GM12892 (cell line): ENCODE results near the gene TEX10.
"Not testable (repeated sequence)": the region's sequence is repeated elsewhere in the genome, so short reads cannot be mapped to it uniquely, and the experiment has no call there.

Experiments used
- DNase-seq: peaks from one replicate; pipeline ENCODE4 v3.0.0; 2011; ENCODE audit not compliant: insufficient read length
- FAIRE-seq: peaks from 2 replicates; lab custom pipeline; 2011; peaks lifted over from hg19 to GRCh38; lab: Jason Lieb, UNC
- POLR2A ChIP-seq: IDR thresholded peaks from 2 replicates; pipeline ENCODE4 v1.6.1; 2011; ENCODE audit warnings: low read depth, low read length, control low read depth
- POLR2AphosphoS5 ChIP-seq: IDR thresholded peaks from 2 replicates; pipeline ENCODE4 v1.6.1; 2011; ENCODE audit warnings: low read depth, low read length, control low read depth
- TAF1 ChIP-seq: IDR thresholded peaks from 2 replicates; pipeline ENCODE4 v1.6.1; 2011; ENCODE audit warnings: low read depth, mild to moderate bottlenecking, control low read depth, low read length, borderline replicate concordance

The TEX10 gene

GRCh38 chr9:100341889-100342288, 10.9 kb downstream of the TEX10 start:
- TF ChIP-seq POLR2A (no peak), POLR2AphosphoS5 (no peak), TAF1 (no peak)
- FAIRE-seq = no peak

GRCh38 chr9:100340224-100340623, 12.5 kb downstream of the TEX10 start:
- TF ChIP-seq TAF1 (no peak), POLR2A (no peak), POLR2AphosphoS5 (no peak)
- DNase-seq (no peak), FAIRE-seq (no peak)

More at GRCh38 chr9:100341889-100342288, 10.9 kb downstream of the TEX10 start:
- no peak for DNase-seq

DNA sequence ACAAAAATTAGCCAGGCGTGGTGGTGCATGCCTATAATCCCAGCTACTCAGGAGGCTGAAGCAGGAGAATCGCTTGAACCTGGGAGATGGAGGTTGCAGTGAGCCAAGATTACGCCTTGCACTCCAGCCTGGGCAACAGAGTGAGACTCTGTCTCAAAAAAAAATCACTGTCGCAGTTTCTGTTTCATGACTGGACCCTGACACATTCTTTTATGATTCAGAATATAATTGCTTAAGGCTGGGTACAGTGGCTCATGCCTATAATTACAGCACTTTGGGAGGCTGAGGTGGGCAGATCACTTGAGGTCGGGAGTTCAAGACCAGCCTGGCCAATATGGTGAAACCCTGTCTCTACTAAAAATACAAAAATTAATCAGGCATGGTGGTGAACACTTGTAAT, 14.0 kb downstream of the TEX10 start:
- DNase-seq, FAIRE-seq: not testable (repeated sequence)

- no peak for FAIRE-seq
- TF ChIP-seq TAF1 (no peak), POLR2AphosphoS5 (no peak), POLR2A (no peak)
- DNase-seq = no peak
Observed at GRCh38 chr9:100324594-100325200, 28.0 kb downstream of the TEX10 start.

DNA sequence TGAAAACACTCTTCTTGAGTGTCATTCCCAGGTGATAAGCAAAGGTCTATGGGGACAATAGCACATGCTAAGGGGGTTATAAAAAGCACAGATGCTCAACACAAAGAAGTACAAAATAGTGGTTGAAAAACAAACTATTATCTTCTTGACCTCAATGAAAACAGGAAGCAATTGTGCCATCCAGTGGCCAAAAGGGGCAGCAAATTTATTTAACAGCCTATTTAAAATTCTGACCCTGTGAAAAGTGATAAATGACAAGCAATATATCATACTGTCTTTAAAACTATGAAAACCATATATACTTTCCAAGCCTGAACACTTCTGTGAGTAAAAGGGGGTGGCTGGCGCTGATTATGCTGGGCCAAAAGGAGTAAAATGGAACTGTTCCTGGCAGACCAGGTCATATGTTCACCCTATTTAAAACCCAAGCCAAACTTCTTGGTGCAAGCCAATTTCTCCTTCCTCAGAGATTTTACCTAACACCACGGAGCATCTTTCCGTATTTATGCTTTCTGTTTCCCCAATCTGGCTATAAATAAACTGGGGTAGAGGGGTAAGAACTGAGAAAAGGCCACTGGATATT, 29.7 kb downstream of the TEX10 start:
- DNase-seq (no peak), FAIRE-seq (peak; percentile 67)
- TF ChIP-seq POLR2AphosphoS5 (no peak), TAF1 (no peak), POLR2A (no peak)

- DNase-seq (no peak), FAIRE-seq (peak; percentile 24)
- TF ChIP-seq TAF1 (no peak), POLR2A (no peak), POLR2AphosphoS5 (no peak)
Observed at GRCh38 chr9:100317706-100318105, 35.0 kb downstream of the TEX10 start.

DNA sequence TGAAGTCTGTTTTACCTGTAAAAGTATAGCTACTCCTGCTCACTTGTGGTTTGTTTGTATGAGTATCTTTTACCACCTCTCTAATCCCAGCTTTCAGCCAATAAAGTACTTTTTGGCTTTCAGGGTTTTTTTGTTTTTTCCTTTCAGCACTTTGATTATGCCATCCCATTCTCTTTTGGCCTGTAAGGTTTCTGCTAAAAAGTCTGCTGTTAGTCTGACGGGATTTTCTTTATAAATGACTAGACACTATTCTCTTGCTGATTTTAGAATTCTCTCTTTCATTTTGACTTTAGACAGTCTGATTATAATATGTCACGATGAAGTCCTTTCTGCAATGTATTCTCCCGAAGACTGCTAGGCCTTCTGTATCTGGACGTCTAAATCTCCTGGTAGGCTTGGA, 37.2 kb downstream of the TEX10 start:
- FAIRE-seq (no peak), DNase-seq (no peak)
- TF ChIP-seq TAF1 (no peak), POLR2AphosphoS5 (no peak), POLR2A (no peak)

DNA sequence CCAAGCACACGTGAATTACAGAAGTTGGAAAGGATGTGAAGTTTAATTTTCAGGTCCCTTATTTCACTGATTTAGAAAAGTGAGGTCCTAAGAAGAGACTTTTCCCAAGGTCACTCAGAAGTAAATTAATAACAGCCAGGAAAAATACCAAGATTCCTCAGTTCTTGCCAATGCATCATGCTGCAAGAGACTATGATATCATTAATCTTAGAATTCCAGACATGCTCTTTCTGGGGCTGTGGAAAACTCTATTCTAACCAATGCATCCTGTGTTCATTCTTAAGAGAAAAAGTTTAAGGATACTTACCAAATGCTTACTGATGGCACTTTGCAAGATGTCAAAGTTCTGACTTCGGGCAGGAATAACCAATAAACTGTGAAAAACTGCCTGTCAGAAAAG, 42.8 kb downstream of the TEX10 start:
- no peak for TF ChIP-seq POLR2AphosphoS5
- TF ChIP-seq TAF1 = no peak
- no peak for TF ChIP-seq POLR2A
- FAIRE-seq = no peak

DNA sequence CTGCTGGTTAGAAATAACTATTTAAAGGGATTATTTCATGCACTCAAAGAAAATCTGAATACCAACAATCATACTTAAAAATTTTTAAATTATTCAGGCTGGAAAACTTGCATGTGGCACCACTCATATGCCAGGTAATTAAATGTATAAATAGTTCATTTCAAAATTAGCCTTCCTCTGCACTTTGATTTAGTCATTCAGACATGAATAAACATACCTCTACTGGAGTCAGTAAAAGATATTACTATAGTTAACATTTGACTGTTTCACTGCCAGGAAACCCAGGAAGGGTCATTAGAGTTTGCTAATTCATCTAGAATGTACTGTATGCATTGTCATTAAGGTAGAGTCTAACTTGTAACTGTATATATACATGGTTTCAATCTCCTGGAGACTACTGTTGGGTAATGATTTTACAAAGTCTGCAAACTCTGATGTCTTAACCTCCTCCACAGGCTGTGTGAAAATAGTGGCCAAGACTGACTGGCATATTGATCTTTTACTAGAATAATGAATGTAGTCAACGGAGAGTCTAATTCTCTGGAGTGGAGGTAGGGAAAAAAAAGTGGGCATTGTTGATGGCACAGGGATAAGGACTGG, 43.7 kb downstream of the TEX10 start:
- FAIRE-seq (no peak), DNase-seq (no peak)
- no peak for TF ChIP-seq POLR2A
- no peak for TF ChIP-seq POLR2AphosphoS5
- no peak for TF ChIP-seq TAF1

More for the DNA sequence above, 42.8 kb downstream of the TEX10 start:
- no peak for DNase-seq

- no peak for FAIRE-seq
- TF ChIP-seq POLR2A (no peak), POLR2AphosphoS5 (no peak), TAF1 (no peak)
Observed at GRCh38 chr9:100307080-100307479, 45.7 kb downstream of the TEX10 start.

DNA sequence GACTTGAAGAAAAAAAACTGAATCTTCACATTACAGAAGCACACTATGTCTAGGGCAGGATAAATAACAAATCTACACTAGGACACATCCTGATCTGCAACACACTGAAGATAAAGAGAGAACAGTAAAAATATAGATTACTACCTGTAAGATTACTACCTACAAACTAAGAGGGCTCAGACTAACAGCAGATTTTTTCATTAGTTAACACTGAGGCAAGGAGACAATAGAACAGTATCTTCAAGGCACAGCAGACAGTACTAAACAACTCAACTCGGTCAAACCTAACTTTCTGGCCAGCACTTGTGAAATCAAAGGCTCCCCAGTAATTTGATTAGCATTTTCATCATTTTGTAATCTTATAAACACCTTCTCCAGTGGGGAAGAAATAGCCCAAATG, 46.5 kb downstream of the TEX10 start:
- DNase-seq (no peak), FAIRE-seq (no peak)
- TF ChIP-seq POLR2A = no peak
- TF ChIP-seq TAF1 = no peak
- TF ChIP-seq POLR2AphosphoS5 = no peak

More at GRCh38 chr9:100307080-100307479, 45.7 kb downstream of the TEX10 start:
- no peak for DNase-seq

- FAIRE-seq = no peak
- TF ChIP-seq POLR2AphosphoS5 (no peak), POLR2A (no peak), TAF1 (no peak)
- DNase-seq = no peak
Observed at GRCh38 chr9:100303747-100304146, 49.0 kb downstream of the TEX10 start.
